GM12865 (cell line): Measurements from ENCODE around the gene IL10RB.

Source experiments
- DNase-seq: peaks from one replicate; pipeline ENCODE4 v3.0.0; 2010; ENCODE audit warnings: low read depth
- H3K4me3 ChIP-seq: 2 replicates; pipeline ENCODE4 v1.5.1; 2011; ENCODE audit warnings: mild to moderate bottlenecking, low read depth, low read length, control low read depth
- TF ChIP-seq, protein P1 (sequence below): IDR thresholded peaks from 2 replicates; pipeline ENCODE4 v1.5.1; 2011; ENCODE audit warnings: low read length, control low read depth, low read depth, inconsistent platforms; ENCODE audit not compliant: insufficient read depth; ENCODE audit errors: missing control alignments

Gene IL10RB

DNA sequence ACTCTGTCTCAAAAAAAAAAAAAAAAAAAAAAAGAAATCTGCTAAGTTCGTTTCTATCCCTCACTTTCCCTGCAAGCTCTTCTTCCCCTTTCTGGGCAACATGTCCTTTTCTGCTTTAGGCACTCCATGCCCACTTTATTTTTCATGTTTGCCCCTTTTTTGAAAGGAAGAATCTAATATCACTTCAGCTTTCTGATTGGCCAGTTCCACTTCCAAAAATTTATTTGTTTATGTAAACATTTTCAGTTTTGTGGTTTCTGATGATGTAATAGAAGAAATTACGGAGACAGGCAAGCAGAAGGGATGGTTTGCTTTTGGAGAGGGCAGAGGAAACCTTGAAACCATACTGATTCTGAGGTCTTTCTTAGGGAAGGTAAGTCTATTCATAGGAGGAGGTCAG, 73.8 kb downstream of the IL10RB start:
- no peak overlapping the region for H3K4me3 ChIP-seq
- no peak for DNase-seq
- TF ChIP-seq, protein P1, sequence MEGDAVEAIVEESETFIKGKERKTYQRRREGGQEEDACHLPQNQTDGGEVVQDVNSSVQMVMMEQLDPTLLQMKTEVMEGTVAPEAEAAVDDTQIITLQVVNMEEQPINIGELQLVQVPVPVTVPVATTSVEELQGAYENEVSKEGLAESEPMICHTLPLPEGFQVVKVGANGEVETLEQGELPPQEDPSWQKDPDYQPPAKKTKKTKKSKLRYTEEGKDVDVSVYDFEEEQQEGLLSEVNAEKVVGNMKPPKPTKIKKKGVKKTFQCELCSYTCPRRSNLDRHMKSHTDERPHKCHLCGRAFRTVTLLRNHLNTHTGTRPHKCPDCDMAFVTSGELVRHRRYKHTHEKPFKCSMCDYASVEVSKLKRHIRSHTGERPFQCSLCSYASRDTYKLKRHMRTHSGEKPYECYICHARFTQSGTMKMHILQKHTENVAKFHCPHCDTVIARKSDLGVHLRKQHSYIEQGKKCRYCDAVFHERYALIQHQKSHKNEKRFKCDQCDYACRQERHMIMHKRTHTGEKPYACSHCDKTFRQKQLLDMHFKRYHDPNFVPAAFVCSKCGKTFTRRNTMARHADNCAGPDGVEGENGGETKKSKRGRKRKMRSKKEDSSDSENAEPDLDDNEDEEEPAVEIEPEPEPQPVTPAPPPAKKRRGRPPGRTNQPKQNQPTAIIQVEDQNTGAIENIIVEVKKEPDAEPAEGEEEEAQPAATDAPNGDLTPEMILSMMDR, result no peak

DNA sequence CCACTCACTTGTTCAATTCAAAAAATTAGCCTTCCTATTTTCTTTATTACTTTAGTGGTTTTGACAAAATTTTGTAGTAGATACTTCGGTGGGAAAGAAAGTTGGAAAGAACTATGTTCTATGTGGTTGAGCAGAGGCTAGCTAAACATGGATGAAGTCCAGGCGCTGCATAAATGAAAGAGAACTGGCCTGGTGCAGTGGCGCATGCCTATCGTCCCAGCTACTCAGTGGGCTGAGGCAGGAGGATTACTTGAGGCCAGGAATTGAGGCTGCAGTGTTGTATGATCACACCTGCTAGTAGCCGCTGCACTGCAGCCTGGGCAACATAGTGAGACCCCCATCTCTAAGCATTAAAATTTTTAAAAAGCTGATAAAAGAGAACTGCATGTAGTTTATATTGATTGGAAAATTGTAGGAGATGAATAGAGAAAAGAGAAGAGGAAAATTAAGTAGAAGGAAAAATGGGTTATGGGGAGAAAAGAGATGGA, 79.6 kb downstream of the IL10RB start:
- TF ChIP-seq, protein P1, result no peak
- no peak overlapping the region for H3K4me3 ChIP-seq
- DNase-seq, result no peak
